SU-DHL-6 (cell line): ENCODE data around the gene KLF4.
"Not testable (repeated sequence)": the region's sequence is repeated elsewhere in the genome, so short reads cannot be mapped to it uniquely, and the experiment has no call there.

Source experiments
- H2AFZ ChIP-seq: fragments of 200-600 bp; sonication (generic); 2 replicates; pipeline ENCODE4 v1.6.1; 2014; ENCODE audit warnings: low read depth, mild to moderate bottlenecking, moderate library complexity, mixed read lengths, antibody characterized with exemption, low read length; ENCODE audit not compliant: severe bottlenecking
- H3F3A ChIP-seq: fragments of 200-600 bp; shearing (Covaris generic); 2 replicates; pipeline ENCODE4 v1.6.0; 2016; ENCODE audit warnings: antibody characterized with exemption, mild to moderate bottlenecking; ENCODE audit not compliant: insufficient read depth
- H3K27ac ChIP-seq: fragments of 200-600 bp; sonication (generic); 2 replicates; pipeline ENCODE4 v1.5.1; 2016; ENCODE audit warnings: low read depth, mild to moderate bottlenecking, low read length, moderate library complexity, mixed read lengths
- H3K27me3 ChIP-seq: fragments of 200-600 bp; sonication (generic), shearing (Covaris generic); 2 replicates; pipeline ENCODE4 v1.6.0; 2014; ENCODE audit warnings: mild to moderate bottlenecking, low read length
- H3K36me3 ChIP-seq: fragments of 200-600 bp; sonication (generic); 2 replicates; pipeline ENCODE4 v1.6.1; 2014; ENCODE audit warnings: mild to moderate bottlenecking, low read length, mixed read lengths
- H3K4me2 ChIP-seq: fragments of 300-600, 200-600 bp; shearing (Covaris generic), sonication (generic); 2 replicates; pipeline ENCODE4 v1.6.0; 2014; ENCODE audit warnings: low read length, low read depth, mild to moderate bottlenecking; ENCODE audit not compliant: poor library complexity, severe bottlenecking
- H3K4me3 ChIP-seq: fragments of 200-600 bp; sonication (generic); 2 replicates; pipeline ENCODE4 v1.5.1; 2014; ENCODE audit warnings: antibody characterized with exemption, low read length, mild to moderate bottlenecking, mixed read lengths; ENCODE audit not compliant: insufficient read depth, poor library complexity, severe bottlenecking
- H3K79me2 ChIP-seq: fragments of 200-600 bp; sonication (generic); 2 replicates; pipeline ENCODE4 v1.6.1; 2014; ENCODE audit warnings: mild to moderate bottlenecking, low read length, moderate library complexity; ENCODE audit not compliant: insufficient read depth
- H3K9ac ChIP-seq: fragments of 200-600 bp; sonication (generic); 2 replicates; pipeline ENCODE4 v1.7.0; 2014; ENCODE audit warnings: mild to moderate bottlenecking, low read length
- H3K9me2 ChIP-seq: fragments of 200-600 bp; sonication (generic); replicated peaks from 2 replicates; pipeline ENCODE4 v1.6.1; 2014; ENCODE audit warnings: low read length; ENCODE audit not compliant: insufficient read depth
- H3K9me3 ChIP-seq: fragments of 200-600 bp; sonication (generic); 2 replicates; pipeline ENCODE4 v1.6.1; 2014; ENCODE audit warnings: low read length, mixed read lengths; ENCODE audit not compliant: insufficient read depth
- H4K20me1 ChIP-seq: fragments of 200-600 bp; sonication (generic); 2 replicates; pipeline ENCODE4 v1.6.1; 2014; ENCODE audit warnings: low read depth, mild to moderate bottlenecking, antibody characterized with exemption, low read length, moderate library complexity, mixed read lengths
- CTCF ChIP-seq: fragments of 200-600 bp; sonication (generic); IDR thresholded peaks from one replicate; pipeline ENCODE4 v1.5.1; 2017; ENCODE audit warnings: antibody characterized with exemption, mild to moderate bottlenecking, low read length, moderate library complexity; ENCODE audit not compliant: insufficient read depth, poor library complexity, severe bottlenecking
- EZH2phosphoT487 ChIP-seq: fragments of 200-600 bp; sonication (generic), shearing (Covaris generic); conservative IDR thresholded peaks from 2 replicates; pipeline ENCODE4 v1.6.1; 2018; ENCODE audit warnings: mild to moderate bottlenecking, antibody characterized with exemption, low read length, moderate library complexity, mixed read lengths

Gene KLF4

DNA sequence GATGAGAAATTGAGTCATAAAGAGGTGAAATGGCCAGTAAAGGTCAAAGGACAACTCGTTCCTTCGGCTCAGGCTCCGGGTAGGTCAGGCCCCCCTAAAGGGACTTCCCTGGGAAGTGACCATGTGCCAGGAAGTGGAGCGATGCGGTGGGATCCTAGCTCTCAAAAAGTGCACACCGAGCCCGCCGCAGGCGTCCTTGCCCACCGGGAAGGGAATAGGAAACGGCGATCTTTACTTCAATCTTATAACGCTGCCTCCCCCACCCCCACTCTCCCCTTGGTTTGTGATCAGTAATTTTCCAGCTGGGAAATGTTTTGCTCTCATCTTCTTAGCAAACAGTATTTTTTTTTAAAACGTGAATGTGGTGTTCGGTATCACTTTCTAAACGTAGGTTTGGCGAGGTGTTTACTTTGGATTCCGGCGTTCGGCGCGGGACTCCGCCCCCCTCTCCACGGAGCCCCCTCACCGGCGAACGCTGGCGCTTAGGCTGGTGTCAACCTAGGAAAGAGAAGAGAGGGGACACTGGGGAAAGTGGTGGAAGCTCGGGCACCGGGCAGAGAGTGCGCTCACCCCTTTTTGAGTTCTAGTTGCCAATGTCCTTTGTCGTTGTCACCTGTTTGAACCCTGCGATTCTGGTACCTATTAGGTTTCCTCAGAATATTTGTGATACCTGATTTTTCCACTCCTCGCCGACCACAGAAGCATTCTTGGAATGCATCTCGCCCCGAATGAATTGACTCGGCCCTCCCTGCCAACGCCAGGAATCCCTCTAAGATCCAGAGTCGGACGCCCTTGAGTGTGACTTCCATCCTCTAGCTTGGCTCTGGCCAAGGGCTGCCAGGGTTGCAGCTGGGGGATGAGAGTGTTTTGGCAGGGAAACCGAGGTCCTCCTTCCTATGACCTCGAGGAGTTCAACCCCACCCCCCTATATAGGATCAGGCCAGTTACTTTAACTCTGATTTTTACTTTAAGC lies 1.8 kb upstream of the KLF4 start:
- H3K9me3 ChIP-seq: no peaks in the 10 kb centered on the region
- H3K9ac ChIP-seq: no peak overlapping the region
- H3K79me2 ChIP-seq: no peaks in the 10 kb centered on the region
- H3K4me2 ChIP-seq: no peak overlapping the region
- H3K27me3 ChIP-seq: no peaks in the 10 kb centered on the region
- no peaks in the 10 kb centered on the region for H3K36me3 ChIP-seq
- TF ChIP-seq EZH2phosphoT487 (no peak), CTCF (no peak)
- no peak overlapping the region for H3K27ac ChIP-seq
- no peak overlapping the region for H2AFZ ChIP-seq
- H3K9me2 ChIP-seq: no peaks in the 10 kb centered on the region
- H4K20me1 ChIP-seq: no peaks in the 10 kb centered on the region
- no peaks in the 10 kb centered on the region for H3F3A ChIP-seq
- no peak overlapping the region for H3K4me3 ChIP-seq

DNA sequence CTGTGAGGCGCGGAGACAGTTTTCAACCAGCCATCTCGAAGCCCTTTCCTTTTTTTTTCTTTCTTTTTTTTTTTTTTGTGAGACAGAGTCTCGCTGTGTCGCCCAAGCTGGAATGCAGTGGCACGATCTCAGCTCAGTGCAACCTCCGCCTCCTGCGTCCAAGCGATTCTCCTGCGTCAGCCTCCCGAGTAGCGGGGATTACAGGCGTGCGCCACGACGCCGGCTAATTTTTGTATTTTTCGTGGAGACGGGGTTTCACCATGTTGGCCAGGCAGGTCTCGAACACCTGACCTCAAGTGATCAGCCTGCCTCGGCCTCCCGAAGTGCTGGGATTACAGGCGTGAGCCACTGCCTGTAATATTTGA lies 1.0 kb upstream of the KLF4 start:
- not testable (repeated sequence) for H2AFZ ChIP-seq, H3K4me2 ChIP-seq

GRCh38 chr9:107489144-107489673 lies 360 bp downstream of the KLF4 start:
- no peak overlapping the region for H3K27ac ChIP-seq
- H3K9me2 ChIP-seq: no peaks in the 10 kb centered on the region
- no peaks in the 10 kb centered on the region for H3K36me3 ChIP-seq
- no peak overlapping the region for H2AFZ ChIP-seq
- H3K4me2 ChIP-seq: no peak overlapping the region
- no peak overlapping the region for H3K9ac ChIP-seq
- H3K9me3 ChIP-seq: no peaks in the 10 kb centered on the region
- no peak for TF ChIP-seq EZH2phosphoT487
- no peak for TF ChIP-seq CTCF
- H3K79me2 ChIP-seq: no peaks in the 10 kb centered on the region
- no peak overlapping the region for H3K4me3 ChIP-seq
- H4K20me1 ChIP-seq: no peaks in the 10 kb centered on the region
- H3F3A ChIP-seq: no peaks in the 10 kb centered on the region
- H3K27me3 ChIP-seq: no peaks in the 10 kb centered on the region

More for the DNA sequence above, 1.0 kb upstream of the KLF4 start:
- H3K27me3 ChIP-seq, H3K4me3 ChIP-seq, H3K9me3 ChIP-seq, H3K79me2 ChIP-seq, H3K9me2 ChIP-seq, H3K9ac ChIP-seq, H3K27ac ChIP-seq, H3F3A ChIP-seq, H3K36me3 ChIP-seq, H4K20me1 ChIP-seq: not testable (repeated sequence)
